ENCODE results near the gene NTSR1.

- TF ChIP-seq CTCF (IDR thresholded peaks at IDR 0.05; ENCODE audit: low read depth, low read length, poor library complexity, severe bottlenecking): no peak
- TF ChIP-seq EZH2phosphoT487 (IDR thresholded peaks at IDR 0.05; ENCODE audit: borderline replicate concordance, low read length): no peak
Observed at GRCh38 chr20:62691487-62691886, 17.1 kb upstream of the NTSR1 start.

Data from DOHH2 (cell line).